ENCODE results near the gene ETV5.

- no peak for TF ChIP-seq CTCF (conservative IDR thresholded peaks at IDR 0.05 in 1 of 2, IDR thresholded peaks at IDR 0.05 in 1 of 2; ENCODE audit: extremely low read depth in 1 of 2, insufficient read depth in 1 of 2, low read depth in 1 of 2, low read length in 2 of 2)
- no peak for TF ChIP-seq EZH2 (IDR thresholded peaks at IDR 0.05; ENCODE audit: borderline replicate concordance, low read length)
These were observed 32.9 kb upstream of the ETV5 start for GRCh38 chr3:186141790-186142189.
